T47D (cell line): Measurements from ENCODE around the gene TBCK.
A peak's percentile ranks its signal among the peaks of the same experiment; 100 is the strongest.

Source experiments
- DNase-seq, 2 experiments: peaks; one replicate each; pipeline versions ENCODE4 v3.0.0 to v3.0.0-alpha.2; 2011 to 2012; ENCODE audit warnings: low read depth in 1 of 2, low spot score in 1 of 2
- JUND ChIP-seq: IDR thresholded peaks from 2 replicates; pipeline ENCODE4 v1.6.1; 2012; ENCODE audit warnings: low read depth
- in situ Hi-C: cut with HindIII; loops from 2 replicates; pipeline ENCODE4 v1.10.0; 2016; ENCODE audit warnings: low sequenced_read_pairs, low pct_unique_long_range_greater_than_20kb

Gene TBCK

DNA sequence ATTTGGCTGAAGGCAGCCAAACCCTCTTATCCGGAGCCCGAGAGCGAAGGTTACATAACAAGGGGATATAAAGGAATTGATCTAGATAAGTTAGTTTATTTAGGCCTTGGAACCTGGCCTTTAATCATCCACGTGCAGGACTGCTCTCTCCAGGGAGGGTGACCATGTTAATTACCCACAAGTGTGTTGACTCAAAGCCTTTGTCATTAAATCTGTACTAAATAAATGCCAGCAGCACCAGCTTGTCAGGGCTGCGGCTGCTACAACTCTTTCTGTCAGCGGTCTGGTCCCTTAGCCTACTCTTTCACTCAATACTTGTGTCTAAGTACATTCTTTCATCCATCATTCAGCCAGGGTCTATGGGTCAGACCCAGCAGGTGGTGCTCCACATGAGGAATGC is 206.1 kb downstream of the TBCK start:
- DNase-seq, result no peak
- no peak for TF ChIP-seq JUND
- in situ Hi-C loops, result no loop called here

- in situ Hi-C loops, result no loop called here
- no peak for TF ChIP-seq JUND
These were observed 210.3 kb downstream of the TBCK start for GRCh38 chr4:106105697-106106096.

GRCh38 chr4:106104276-106104675 is 211.7 kb downstream of the TBCK start:
- TF ChIP-seq JUND, result no peak
- in situ Hi-C loops, result no loop called here
- no peak for DNase-seq

More at GRCh38 chr4:106105697-106106096, 210.3 kb downstream of the TBCK start:
- no peak for DNase-seq

- no peak for DNase-seq
- TF ChIP-seq JUND, result no peak
- in situ Hi-C loops, result no loop called here
These were observed 219.6 kb downstream of the TBCK start for GRCh38 chr4:106096454-106096853.

GRCh38 chr4:106095408-106095807 is 220.6 kb downstream of the TBCK start:
- in situ Hi-C loops, result no loop called here
- DNase-seq, result no peak
- no peak for TF ChIP-seq JUND

GRCh38 chr4:106092361-106093040 is 223.5 kb downstream of the TBCK start:
- no peak for TF ChIP-seq JUND
- in situ Hi-C loops, result no loop called here

GRCh38 chr4:106090826-106091225 is 225.2 kb downstream of the TBCK start:
- TF ChIP-seq JUND, result no peak
- no peak for DNase-seq
- in situ Hi-C loops, result no loop called here

More at GRCh38 chr4:106092361-106093040, 223.5 kb downstream of the TBCK start:
- DNase-seq, result no peak

DNA sequence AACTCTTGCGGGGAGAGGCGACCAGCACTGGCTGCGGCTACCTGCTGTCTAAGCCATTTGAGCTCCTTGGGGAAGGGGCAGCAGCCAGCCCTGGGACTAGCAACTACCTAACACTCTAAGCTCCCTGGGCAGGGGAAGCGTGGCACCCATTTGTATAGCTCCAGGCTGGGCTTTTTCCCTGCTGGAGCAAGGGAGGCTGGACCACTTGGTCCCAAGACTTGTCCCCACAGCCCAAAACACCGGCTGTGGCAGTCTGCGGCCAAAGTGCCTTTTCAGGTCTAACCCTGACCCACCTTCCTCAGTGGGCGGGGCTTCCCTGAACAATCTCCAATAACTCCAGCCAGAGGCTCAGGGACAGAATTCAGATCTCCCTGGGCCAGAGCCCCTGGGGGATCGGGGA is 232.9 kb downstream of the TBCK start:
- in situ Hi-C loops, result no loop called here
- TF ChIP-seq JUND, result no peak
- DNase-seq, result no peak

- no peak for DNase-seq
These were observed 235.6 kb downstream of the TBCK start for GRCh38 chr4:106080376-106080775.

DNA sequence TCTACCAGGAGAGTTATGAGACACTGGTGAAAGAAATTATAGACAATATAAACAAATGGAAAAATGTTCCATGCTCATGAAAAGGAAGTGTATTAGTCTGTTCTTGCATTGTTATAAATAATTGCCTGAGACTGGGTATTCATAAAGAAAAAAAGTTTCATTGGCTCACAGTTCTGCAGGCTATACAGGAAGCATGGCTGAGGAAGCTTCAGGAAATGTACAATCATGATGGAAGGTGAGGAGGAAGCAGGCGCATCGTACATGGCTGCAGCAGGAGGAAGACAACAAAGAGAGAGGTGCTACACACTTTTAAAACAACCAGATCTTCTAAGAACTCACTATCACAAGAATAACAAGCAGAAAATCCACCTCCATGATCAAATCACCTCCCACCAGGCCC is 236.4 kb downstream of the TBCK start:
- no peak for TF ChIP-seq JUND
- in situ Hi-C loops, result no loop called here
- DNase-seq, result no peak

More at GRCh38 chr4:106080376-106080775, 235.6 kb downstream of the TBCK start:
- in situ Hi-C loops, result no loop called here
- no peak for TF ChIP-seq JUND

DNA sequence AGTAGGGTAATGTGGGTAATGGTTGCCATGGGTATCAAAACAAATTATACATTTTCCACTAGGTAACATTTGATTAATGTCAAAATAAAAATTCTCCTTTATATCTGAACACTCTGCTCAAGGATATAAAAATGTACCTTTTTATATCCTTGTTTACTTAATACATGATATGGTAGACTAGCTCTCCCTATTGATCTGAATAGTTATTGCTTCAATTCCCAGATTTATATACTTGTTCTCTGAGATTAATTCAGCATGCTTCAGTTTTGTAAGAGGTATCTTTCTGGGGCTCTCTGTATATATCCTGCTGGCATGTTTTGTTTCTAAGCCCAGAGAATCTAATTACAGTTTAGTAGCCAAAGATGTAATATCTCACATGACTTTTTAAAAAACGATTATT is 251.0 kb downstream of the TBCK start:
- in situ Hi-C loops, result no loop called here
- TF ChIP-seq JUND, result no peak
- no peak for DNase-seq

GRCh38 chr4:106063009-106063408 is 253.0 kb downstream of the TBCK start:
- in situ Hi-C loops, result no loop called here
- DNase-seq, result peak in 1 of 2 experiments; percentile 17
- no peak for TF ChIP-seq JUND

DNA sequence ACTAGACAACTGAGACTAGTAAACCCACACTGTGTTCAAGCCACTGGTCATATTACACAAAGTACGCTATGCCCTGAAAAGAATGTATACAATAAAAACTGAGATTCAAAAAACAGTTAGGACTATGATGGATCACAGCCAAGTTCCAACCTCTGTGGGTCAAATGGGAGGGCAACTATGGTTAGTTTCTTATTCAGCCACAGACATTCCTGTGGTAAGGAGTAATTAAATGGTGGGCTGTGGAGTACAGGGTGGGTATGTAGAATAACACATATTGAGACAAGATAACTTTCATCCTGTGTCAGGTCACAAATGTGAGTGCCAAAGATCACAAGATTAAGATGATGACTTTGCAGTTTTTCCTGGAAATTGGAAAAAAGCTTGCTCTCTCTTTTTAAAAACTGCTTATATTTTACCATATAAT is 253.5 kb downstream of the TBCK start:
- DNase-seq, result peak in 1 of 2 experiments; percentile 81
- in situ Hi-C loops, result no loop called here
- no peak for TF ChIP-seq JUND

- no peak for TF ChIP-seq JUND
- DNase-seq, result no peak
- in situ Hi-C loops, result no loop called here
These were observed 257.1 kb downstream of the TBCK start for GRCh38 chr4:106058921-106059320.
